HEK293 (cell line): ENCODE results near the gene GJA9.

Experiments
- ATF2 ChIP-seq: fragments of 450-650 bp; formaldehyde crosslinking; IDR thresholded peaks from 2 replicates; pipeline ENCODE4 v1.5.1; 2016; ENCODE audit warnings: missing biosample characterization, missing genetic modification characterization, low read depth
- CTCF ChIP-seq: fragments of 450-650 bp; formaldehyde crosslinking; IDR thresholded peaks from 2 replicates; pipeline ENCODE4 v1.5.1; 2016; ENCODE audit warnings: missing biosample characterization, missing genetic modification characterization
- MYNN ChIP-seq: fragments of 450-650 bp; formaldehyde crosslinking; IDR thresholded peaks from 2 replicates; pipeline ENCODE4 v1.5.1; 2016; ENCODE audit warnings: missing biosample characterization, missing genetic modification characterization, borderline replicate concordance
- PBX3 ChIP-seq: sonication (generic); formaldehyde crosslinking; IDR thresholded peaks from 2 replicates; pipeline ENCODE4 v1.8.1; 2022; ENCODE audit warnings: mild to moderate bottlenecking, moderate library complexity, missing genetic modification reagents
- TCF7L2 ChIP-seq: IDR thresholded peaks from 2 replicates; pipeline ENCODE4 v1.6.1; 2011; ENCODE audit warnings: low read depth, mild to moderate bottlenecking, inconsistent platforms, low read length, moderate library complexity, borderline replicate concordance
- ZNF324 ChIP-seq: fragments of 450-650 bp; formaldehyde crosslinking; IDR thresholded peaks from 2 replicates; pipeline ENCODE4 v1.5.1; 2016; ENCODE audit warnings: missing biosample characterization, missing genetic modification characterization
- ZSCAN30 ChIP-seq: fragments of 450-650 bp; IDR thresholded peaks from 2 replicates; pipeline ENCODE4 v1.5.1; 2018; ENCODE audit warnings: missing biosample characterization, mild to moderate bottlenecking, missing genetic modification characterization, moderate library complexity

GRCh38 chr1:38870996-38871395 is 10.4 kb downstream of the GJA9 start:
- no peak for TF ChIP-seq MYNN
- TF ChIP-seq ZSCAN30 = no peak
- TF ChIP-seq ATF2 (tag by site-specific recombination) = no peak
- no peak for TF ChIP-seq CTCF (tag by site-specific recombination)
- no peak for TF ChIP-seq ZNF324 (tag by site-specific recombination)
- no peak for TF ChIP-seq PBX3 (CRISPR knock-in tag)
- no peak for TF ChIP-seq TCF7L2
